PC-9 (cell line): ENCODE data around the gene IRF7. TPM values are rescaled to one million over a fixed set of nuclear protein-coding genes. Genes with fewer than 3 reads are reported as not detected.

ENCODE experiments used
- BruUV-seq: library from RNA; stranded (reverse); fragments of 400-500 nt; replicated peaks from 2 replicates; lab custom pipeline; 2021; lab: Mats Ljungman, UMichigan
- CTCF ChIA-PET: fragments of 300-600 bp; sonication (Branson Sonifier 250); formaldehyde crosslinking; loops from one replicate; lab custom pipeline; 2022; ENCODE audit warnings: antibody characterized with exemption; lab: Charles Lee
- POLR2A ChIA-PET: fragments of 300-600 bp; sonication (Branson Sonifier 250); formaldehyde crosslinking; loops from one replicate; lab custom pipeline; 2022; ENCODE audit warnings: antibody characterized with exemption; ENCODE audit not compliant: unreplicated experiment; lab: Charles Lee
- DNase-seq, 2 experiments: peaks; one replicate each; pipeline versions ENCODE4 v3.0.0 to v3.0.0-alpha.2; 2015 to 2022; ENCODE audit warnings: mixed read lengths in 1 of 2
- H2AFZ ChIP-seq: fragments of 200-600 bp; sonication (generic); 2 replicates; pipeline ENCODE4 v1.8.1; 2017; ENCODE audit warnings: antibody characterized with exemption
- H3F3A ChIP-seq: fragments of 200-600 bp; sonication (generic); 2 replicates; pipeline ENCODE4 v1.8.1; 2017; ENCODE audit warnings: antibody characterized with exemption, mild to moderate bottlenecking, low read depth; ENCODE audit not compliant: insufficient read depth
- H3K27ac ChIP-seq: fragments of 200-600 bp; sonication (generic); 2 replicates; pipeline ENCODE4 v1.6.1; 2016; ENCODE audit warnings: mixed run types
- H3K27me3 ChIP-seq: fragments of 200-600 bp; sonication (generic); 2 replicates; pipeline ENCODE4 v1.6.1; 2016; ENCODE audit warnings: low read depth, mixed run types; ENCODE audit not compliant: insufficient read depth
- H3K36me3 ChIP-seq: fragments of 200-600 bp; sonication (generic); 2 replicates; pipeline ENCODE4 v1.6.1; 2016; ENCODE audit warnings: low read depth, mixed run types
- H3K4me1 ChIP-seq: fragments of 200-600 bp; sonication (generic); replicated peaks from 2 replicates; pipeline ENCODE4 v1.6.1; 2016; ENCODE audit warnings: mixed run types; ENCODE audit not compliant: insufficient read depth
- H3K4me2 ChIP-seq: fragments of 200-600 bp; sonication (generic); 2 replicates; pipeline ENCODE4 v1.6.1; 2017; ENCODE audit warnings: mixed run types
- H3K4me3 ChIP-seq: fragments of 200-600 bp; sonication (generic); 2 replicates; pipeline ENCODE4 v1.6.1; 2016; ENCODE audit warnings: mixed run types
- H3K79me2 ChIP-seq: fragments of 200-600 bp; sonication (generic); 2 replicates; pipeline ENCODE4 v1.6.1; 2017; ENCODE audit warnings: low read depth, mixed run types
- H3K9me2 ChIP-seq: fragments of 200-600 bp; sonication (generic); 2 replicates; pipeline ENCODE4 v1.8.1; 2017; ENCODE audit warnings: mild to moderate bottlenecking; ENCODE audit not compliant: insufficient read depth
- H3K9me3 ChIP-seq: fragments of 200-600 bp; sonication (generic); 2 replicates; pipeline ENCODE4 v1.8.1; 2016; ENCODE audit warnings: low read depth; ENCODE audit not compliant: insufficient read depth
- H4K20me1 ChIP-seq: fragments of 200-600 bp; sonication (generic); 2 replicates; pipeline ENCODE4 v1.8.1; 2017; ENCODE audit not compliant: insufficient read depth
- EZH2 ChIP-seq: fragments of 200-600 bp; sonication (generic); IDR thresholded peaks from 2 replicates; pipeline ENCODE4 v1.8.0; 2017; ENCODE audit warnings: antibody characterized with exemption, low read depth
- intact Hi-C: fragments of 100-400 bp; cut with micrococcal nuclease; formaldehyde crosslinking; loops from one replicate; pipeline ENCODE4 v1.10.0; 2022; ENCODE audit not compliant: unreplicated experiment
- total RNA-seq: library from RNA; stranded (reverse); gene quantifications from 2 replicates; pipeline ENCODE4 v1.2.3, GENCODE V29; 2021
- TF ChIP-seq, protein P1 (sequence below): fragments of 200-600 bp; sonication (generic); conservative IDR thresholded peaks from 2 replicates; pipeline ENCODE4 v1.6.1; 2017; ENCODE audit warnings: mixed run types, antibody characterized with exemption, mild to moderate bottlenecking, moderate library complexity

IRF7 gene
- total RNA-seq, 1 experiment from 2014 or later: 10.7 TPM

DNA sequence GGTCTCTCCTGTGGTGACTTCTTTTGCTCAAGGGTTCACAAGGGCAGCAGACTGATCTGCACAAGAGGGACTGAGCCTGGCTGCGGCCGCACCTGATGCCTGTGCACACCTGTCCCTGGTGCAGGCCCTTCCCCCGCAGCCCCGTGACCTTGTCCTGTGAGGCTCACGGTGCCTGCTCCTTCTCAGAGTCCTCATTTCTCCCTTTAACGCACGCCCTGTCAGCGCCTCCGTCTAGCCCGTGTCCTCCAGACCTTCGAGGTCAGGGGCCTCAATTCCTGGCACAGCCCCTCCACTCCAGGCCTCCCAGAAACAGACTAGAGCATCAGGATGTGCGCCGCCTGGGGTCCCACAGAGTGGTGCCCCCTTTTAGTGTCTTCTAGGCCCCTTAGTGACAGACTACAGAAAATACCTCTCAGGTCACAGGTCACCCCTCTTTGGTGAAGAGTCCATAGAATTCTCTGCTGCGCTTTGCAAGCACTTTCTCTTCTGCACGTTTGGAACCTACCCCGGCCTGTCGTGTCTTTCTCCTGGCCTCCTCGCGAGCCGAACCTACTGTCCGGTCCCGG is 20.3 kb upstream of the IRF7 start:
- Histone ChIP-seq H3K9me3 (no peaks in the 10 kb centered on the region), H3K27me3 (no peaks in the 10 kb centered on the region), H4K20me1 (no peaks in the 10 kb centered on the region), H3K27ac (no peak overlapping the region), H3K9me2 (no peaks in the 10 kb centered on the region), H3K4me2 (no peak overlapping the region), H3K4me1 (no peaks in the 10 kb centered on the region), H3K79me2 (no peaks in the 10 kb centered on the region), H3K36me3 (no peaks in the 10 kb centered on the region), H3K4me3 (no peak overlapping the region), H2AFZ (no peak overlapping the region), H3F3A (no peaks in the 10 kb centered on the region; the same call in 1 of the 2 replicates)
- no TSS peak for BruUV-seq
- intact Hi-C loops: no loop called here
- POLR2A ChIA-PET: no interaction called here
- DNase-seq: no peak
- CTCF ChIA-PET: no interaction called here
- TF ChIP-seq, protein P1, sequence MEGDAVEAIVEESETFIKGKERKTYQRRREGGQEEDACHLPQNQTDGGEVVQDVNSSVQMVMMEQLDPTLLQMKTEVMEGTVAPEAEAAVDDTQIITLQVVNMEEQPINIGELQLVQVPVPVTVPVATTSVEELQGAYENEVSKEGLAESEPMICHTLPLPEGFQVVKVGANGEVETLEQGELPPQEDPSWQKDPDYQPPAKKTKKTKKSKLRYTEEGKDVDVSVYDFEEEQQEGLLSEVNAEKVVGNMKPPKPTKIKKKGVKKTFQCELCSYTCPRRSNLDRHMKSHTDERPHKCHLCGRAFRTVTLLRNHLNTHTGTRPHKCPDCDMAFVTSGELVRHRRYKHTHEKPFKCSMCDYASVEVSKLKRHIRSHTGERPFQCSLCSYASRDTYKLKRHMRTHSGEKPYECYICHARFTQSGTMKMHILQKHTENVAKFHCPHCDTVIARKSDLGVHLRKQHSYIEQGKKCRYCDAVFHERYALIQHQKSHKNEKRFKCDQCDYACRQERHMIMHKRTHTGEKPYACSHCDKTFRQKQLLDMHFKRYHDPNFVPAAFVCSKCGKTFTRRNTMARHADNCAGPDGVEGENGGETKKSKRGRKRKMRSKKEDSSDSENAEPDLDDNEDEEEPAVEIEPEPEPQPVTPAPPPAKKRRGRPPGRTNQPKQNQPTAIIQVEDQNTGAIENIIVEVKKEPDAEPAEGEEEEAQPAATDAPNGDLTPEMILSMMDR: no peak
- TF ChIP-seq EZH2: no peak

DNA sequence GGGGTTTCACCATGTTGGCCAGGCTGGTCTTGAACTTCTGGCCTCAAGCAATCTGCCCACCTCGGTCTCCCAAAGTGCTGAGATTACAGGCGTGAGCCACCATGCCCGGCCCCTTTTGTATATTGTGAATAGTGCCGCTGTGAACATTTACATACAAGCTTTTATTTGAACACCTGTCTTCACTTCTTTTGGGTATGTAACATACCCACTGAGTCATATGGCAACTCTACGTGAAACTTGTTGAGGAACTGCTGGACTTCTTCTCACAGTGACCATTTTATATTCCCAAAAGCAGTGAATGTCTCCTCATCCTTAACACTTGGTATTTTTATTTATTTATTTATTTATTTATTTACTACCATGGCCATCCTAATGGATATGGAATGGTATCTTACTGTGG is 15.1 kb upstream of the IRF7 start:
- Histone ChIP-seq H4K20me1 (no peaks in the 10 kb centered on the region), H3K4me2 (no peak overlapping the region), H3K27ac (no peak overlapping the region), H3F3A (peaks cover 3% of the 10 kb centered on the region; the same call in 1 of the 2 replicates), H3K79me2 (no peaks in the 10 kb centered on the region), H3K9me3 (no peaks in the 10 kb centered on the region), H2AFZ (no peak overlapping the region), H3K4me1 (no peaks in the 10 kb centered on the region), H3K9me2 (no peaks in the 10 kb centered on the region), H3K4me3 (no peak overlapping the region), H3K36me3 (no peaks in the 10 kb centered on the region), H3K27me3 (no peaks in the 10 kb centered on the region)
- intact Hi-C loops: no loop called here
- DNase-seq: no peak
- TF ChIP-seq EZH2: no peak
- TF ChIP-seq, protein P1: no peak
- BruUV-seq: no TSS peak
- ChIA-PET POLR2A (no interaction called here), CTCF (no interaction called here)

DNA sequence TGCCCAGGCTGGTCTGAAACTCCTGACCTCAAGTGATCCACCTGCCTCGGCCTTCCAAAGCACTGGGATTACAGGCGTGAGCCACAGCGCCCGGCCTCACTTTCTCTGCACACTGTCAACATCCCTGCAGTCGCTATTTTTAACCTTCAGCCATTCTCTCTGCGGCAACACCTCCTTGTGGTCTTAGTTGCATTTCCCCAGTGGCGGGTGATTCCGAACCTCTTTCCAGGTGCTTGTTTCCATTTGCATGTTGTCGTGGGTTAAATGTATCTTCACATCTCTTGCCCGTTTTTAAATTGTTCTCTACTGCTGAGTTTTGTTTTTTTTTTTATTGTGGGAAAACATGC is 13.5 kb upstream of the IRF7 start:
- BruUV-seq: no TSS peak

More for the DNA sequence above, 13.5 kb upstream of the IRF7 start:
- TF ChIP-seq, protein P1: no peak
- TF ChIP-seq EZH2: no peak
- H3K4me3 ChIP-seq: no peak overlapping the region
- no peaks in the 10 kb centered on the region for H3K79me2 ChIP-seq
- H3K4me2 ChIP-seq: no peak overlapping the region
- H3K9me3 ChIP-seq: no peaks in the 10 kb centered on the region
- intact Hi-C loops: no loop called here
- H2AFZ ChIP-seq: no peak overlapping the region
- peak overlapping the region; percentile 16; the same call in 1 of the 2 replicates for H3K27ac ChIP-seq
- H3K27me3 ChIP-seq: no peaks in the 10 kb centered on the region
- H4K20me1 ChIP-seq: no peaks in the 10 kb centered on the region
- no peaks in the 10 kb centered on the region for H3K4me1 ChIP-seq
- H3F3A ChIP-seq: peaks cover 3% of the 10 kb centered on the region; the same call in 1 of the 2 replicates
- POLR2A ChIA-PET: no interaction called here
- H3K9me2 ChIP-seq: no peaks in the 10 kb centered on the region
- no peak for DNase-seq
- CTCF ChIA-PET: no interaction called here
- H3K36me3 ChIP-seq: no peaks in the 10 kb centered on the region
